HL-60 (cell line): Measurements from ENCODE around the gene CAMK2G.

ENCODE experiments used
- GABPA ChIP-seq: IDR thresholded peaks from 2 replicates; pipeline ENCODE4 v1.6.1; 2012; ENCODE audit warnings: low read depth
- TF ChIP-seq, protein P1 (sequence below): IDR thresholded peaks from one replicate; pipeline ENCODE4 v1.5.1; 2011; ENCODE audit warnings: low read length, control low read depth, inconsistent platforms; ENCODE audit not compliant: insufficient read depth
- TF ChIP-seq, protein P2 (sequence below): IDR thresholded peaks from 2 replicates; pipeline ENCODE4 v1.6.1; 2012; ENCODE audit warnings: low read depth; ENCODE audit not compliant: insufficient replicate concordance

DNA sequence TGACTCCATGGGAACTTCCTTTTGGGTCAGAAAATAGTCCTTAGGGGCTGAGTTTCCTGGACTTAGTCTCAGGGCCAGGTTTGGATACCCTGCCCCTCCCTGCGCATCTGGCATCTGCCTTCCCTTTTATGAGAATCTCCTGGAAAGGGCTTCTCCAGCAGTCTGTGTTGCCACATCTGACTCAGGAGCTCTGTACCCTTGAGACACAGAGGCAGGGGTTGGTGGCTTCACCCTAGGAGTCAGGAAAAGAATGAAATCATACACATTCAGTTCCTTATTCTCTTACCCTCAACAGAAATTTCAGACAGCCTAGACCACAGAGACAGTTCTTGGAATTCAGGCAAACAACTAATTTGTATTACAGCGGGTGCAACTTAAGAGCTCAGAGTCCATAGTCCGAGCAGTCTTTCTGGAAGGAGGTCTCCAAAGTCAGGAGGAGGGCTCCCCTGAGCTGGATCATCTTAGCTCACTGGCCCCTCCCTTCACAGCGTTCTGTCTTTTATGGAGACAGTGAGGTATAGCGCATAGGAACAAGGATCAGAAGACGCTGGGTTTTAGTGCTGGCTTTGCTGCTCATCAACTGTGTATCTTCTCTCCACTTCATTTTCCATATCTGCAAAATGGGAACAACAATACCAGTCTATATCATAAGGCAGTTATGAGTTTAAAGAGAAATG lies 33.6 kb upstream of the CAMK2G start:
- TF ChIP-seq, protein P1, sequence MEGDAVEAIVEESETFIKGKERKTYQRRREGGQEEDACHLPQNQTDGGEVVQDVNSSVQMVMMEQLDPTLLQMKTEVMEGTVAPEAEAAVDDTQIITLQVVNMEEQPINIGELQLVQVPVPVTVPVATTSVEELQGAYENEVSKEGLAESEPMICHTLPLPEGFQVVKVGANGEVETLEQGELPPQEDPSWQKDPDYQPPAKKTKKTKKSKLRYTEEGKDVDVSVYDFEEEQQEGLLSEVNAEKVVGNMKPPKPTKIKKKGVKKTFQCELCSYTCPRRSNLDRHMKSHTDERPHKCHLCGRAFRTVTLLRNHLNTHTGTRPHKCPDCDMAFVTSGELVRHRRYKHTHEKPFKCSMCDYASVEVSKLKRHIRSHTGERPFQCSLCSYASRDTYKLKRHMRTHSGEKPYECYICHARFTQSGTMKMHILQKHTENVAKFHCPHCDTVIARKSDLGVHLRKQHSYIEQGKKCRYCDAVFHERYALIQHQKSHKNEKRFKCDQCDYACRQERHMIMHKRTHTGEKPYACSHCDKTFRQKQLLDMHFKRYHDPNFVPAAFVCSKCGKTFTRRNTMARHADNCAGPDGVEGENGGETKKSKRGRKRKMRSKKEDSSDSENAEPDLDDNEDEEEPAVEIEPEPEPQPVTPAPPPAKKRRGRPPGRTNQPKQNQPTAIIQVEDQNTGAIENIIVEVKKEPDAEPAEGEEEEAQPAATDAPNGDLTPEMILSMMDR, result no peak
- TF ChIP-seq, protein P2, sequence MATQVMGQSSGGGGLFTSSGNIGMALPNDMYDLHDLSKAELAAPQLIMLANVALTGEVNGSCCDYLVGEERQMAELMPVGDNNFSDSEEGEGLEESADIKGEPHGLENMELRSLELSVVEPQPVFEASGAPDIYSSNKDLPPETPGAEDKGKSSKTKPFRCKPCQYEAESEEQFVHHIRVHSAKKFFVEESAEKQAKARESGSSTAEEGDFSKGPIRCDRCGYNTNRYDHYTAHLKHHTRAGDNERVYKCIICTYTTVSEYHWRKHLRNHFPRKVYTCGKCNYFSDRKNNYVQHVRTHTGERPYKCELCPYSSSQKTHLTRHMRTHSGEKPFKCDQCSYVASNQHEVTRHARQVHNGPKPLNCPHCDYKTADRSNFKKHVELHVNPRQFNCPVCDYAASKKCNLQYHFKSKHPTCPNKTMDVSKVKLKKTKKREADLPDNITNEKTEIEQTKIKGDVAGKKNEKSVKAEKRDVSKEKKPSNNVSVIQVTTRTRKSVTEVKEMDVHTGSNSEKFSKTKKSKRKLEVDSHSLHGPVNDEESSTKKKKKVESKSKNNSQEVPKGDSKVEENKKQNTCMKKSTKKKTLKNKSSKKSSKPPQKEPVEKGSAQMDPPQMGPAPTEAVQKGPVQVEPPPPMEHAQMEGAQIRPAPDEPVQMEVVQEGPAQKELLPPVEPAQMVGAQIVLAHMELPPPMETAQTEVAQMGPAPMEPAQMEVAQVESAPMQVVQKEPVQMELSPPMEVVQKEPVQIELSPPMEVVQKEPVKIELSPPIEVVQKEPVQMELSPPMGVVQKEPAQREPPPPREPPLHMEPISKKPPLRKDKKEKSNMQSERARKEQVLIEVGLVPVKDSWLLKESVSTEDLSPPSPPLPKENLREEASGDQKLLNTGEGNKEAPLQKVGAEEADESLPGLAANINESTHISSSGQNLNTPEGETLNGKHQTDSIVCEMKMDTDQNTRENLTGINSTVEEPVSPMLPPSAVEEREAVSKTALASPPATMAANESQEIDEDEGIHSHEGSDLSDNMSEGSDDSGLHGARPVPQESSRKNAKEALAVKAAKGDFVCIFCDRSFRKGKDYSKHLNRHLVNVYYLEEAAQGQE, result peak; percentile 11
- no peak for TF ChIP-seq GABPA
